IPS-18c (cell line): Measurements from ENCODE around the gene KCNJ1.

Experiments used
- H3K4me3 ChIP-seq: 2 replicates; pipeline ENCODE4 v1.7.0; 2013; ENCODE audit warnings: low read depth, mild to moderate bottlenecking, low read length, moderate library complexity; ENCODE audit not compliant: insufficient read depth
- H3K9me3 ChIP-seq: one replicate; pipeline ENCODE4 v1.6.1; 2013; ENCODE audit warnings: mild to moderate bottlenecking, low read length, moderate library complexity; ENCODE audit not compliant: control insufficient read depth, insufficient read depth

The KCNJ1 gene

GRCh38 chr11:128868841-128869671, 2.0 kb upstream of the KCNJ1 start:
- Histone ChIP-seq H3K9me3 (no peaks in the 10 kb centered on the region), H3K4me3 (no peak overlapping the region)

DNA sequence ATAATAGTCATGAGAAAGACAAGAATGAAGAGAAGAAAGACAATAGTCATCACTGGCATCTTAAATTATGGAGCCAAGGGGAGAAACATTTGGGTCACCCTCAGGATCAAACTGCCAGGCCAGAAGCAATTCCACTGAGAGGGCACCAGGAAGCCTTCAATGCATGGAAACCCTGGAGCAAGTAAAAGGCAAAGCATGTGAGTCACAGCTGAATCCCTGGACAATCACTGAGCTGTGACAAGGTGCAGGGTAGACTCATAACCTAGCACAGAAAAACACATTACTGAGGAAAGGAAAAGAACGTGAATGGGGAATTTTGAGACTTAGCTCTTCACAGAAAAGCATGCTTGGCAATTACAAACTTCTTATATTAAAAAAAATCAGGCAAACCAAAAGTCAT, 1.6 kb downstream of the KCNJ1 start:
- H3K4me3 ChIP-seq = no peak overlapping the region
- H3K9me3 ChIP-seq = no peaks in the 10 kb centered on the region

- Histone ChIP-seq H3K9me3 (no peaks in the 10 kb centered on the region), H3K4me3 (no peak overlapping the region)
Measured at GRCh38 chr11:128862908-128863660, 4.0 kb downstream of the KCNJ1 start.

DNA sequence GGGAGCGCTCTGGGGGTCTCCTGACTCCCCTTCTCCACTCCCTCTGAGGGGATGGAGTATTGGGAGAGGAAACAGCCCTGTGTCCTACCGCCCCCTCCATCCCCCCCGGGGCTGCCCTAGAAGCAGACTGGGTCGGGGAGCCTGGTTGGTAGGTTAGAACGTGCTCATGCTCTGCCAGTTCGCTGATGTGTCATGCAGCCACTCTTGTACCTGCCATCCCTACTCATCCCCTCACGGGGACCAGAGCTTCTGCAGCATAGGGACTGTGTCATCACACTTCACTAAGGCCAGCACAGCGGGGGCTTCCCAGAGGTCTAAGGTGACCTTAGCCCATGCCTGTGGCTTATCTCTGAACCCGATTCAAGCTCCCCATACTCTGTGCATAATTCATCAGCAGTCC, 4.7 kb downstream of the KCNJ1 start:
- H3K4me3 ChIP-seq = no peak overlapping the region
- H3K9me3 ChIP-seq = no peaks in the 10 kb centered on the region

DNA sequence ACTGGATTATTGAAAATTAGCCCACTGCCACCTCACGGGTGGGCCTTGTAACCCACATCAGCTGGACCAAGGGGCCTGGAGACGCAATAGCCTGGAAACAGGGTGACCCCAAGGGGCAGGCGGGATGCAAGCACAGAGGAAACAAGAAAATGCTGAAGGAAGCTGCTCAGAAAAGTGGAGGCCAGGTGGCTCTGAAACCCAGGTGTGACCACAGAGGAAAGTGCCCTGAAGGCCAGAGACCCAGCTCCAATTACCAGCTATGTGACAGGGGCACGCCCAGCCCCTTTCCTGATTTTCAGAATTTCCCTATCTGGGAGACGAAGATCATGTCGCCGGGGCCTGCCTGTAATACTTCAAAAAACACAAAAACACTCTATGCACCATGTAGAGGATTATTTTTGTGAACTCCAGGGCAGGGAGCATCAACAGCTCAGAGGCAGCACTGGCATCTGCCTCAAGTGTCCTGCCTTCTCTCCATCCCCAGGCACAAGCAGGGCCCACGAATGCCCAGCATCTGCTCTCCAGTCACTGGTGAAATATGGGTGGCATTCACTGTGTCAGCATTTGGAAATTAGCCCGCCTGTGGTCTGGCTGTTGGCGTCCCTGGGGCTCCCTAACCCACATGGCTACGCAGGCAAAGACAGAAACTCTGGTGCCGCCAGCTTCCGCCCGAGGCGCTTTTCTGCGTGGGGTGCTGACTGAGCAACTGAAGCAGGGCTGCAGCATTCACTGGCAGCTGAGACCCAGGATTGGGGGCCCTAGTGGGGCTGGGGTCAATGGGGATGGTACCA, 6.3 kb downstream of the KCNJ1 start:
- Histone ChIP-seq H3K4me3 (no peak overlapping the region), H3K9me3 (no peaks in the 10 kb centered on the region)

DNA sequence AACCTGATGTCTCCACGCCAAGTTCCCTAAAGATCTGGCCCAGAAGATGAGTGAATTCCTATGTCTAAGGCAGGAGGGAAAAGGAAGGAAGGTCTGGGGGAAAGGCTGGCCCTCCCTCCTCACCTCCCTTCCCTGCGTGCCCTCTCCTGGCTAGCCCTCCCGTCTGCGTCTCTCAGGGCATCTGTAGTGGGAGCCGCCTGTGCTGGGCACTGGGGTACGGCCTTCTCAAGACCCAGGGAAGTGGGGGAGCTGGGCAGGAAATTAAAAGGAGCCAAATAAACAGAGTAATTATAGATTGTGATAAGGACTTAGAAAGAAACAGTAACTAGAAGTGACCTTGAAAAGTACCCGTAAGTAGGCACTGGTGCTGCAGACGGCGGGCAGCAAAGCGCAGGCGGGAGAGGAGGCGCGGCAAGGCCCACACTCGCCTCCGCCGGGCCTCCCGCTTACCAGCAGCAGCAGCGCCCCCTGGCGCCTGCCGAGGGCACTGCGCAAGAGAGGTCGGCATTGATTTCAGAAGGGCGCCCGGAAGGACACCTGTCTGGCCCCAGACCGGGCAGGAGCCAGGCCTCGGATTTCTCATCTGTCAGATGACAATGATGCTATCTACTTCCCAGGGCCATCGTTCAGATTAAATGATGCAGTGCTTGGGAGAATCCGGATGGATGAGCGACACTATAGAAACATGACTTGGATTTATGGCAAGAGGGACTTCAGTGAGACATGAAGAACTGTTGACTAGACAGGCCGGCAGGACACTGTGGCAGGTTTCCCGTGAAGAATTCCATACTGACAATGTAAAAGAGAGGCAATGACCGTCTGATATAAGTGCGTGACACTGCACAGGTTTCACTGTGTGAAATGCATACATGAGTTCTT, 7.3 kb downstream of the KCNJ1 start:
- Histone ChIP-seq H3K4me3 (no peak overlapping the region), H3K9me3 (no peaks in the 10 kb centered on the region)

DNA sequence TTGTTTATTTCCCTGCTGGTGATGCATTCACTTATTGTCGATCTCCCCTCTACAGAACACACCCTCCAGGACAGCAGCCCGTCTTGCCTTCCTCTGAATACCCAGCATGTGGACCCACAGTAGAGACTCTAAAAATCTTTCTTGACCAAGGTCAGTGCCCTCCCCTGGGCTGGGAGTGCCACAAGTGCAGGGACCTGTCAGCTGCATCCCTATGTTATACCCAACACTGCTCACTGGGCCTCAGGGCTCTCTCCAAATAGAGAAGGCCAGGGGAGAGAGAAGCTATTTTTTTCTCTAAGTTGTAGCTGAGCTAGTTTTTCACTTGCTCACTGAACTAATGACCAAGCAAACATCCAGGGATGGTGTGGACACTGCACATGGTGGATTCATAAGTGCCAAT, 9.8 kb downstream of the KCNJ1 start:
- Histone ChIP-seq H3K9me3 (no peaks in the 10 kb centered on the region), H3K4me3 (no peak overlapping the region)

GRCh38 chr11:128856241-128856640, 10.9 kb downstream of the KCNJ1 start:
- no peak overlapping the region for H3K4me3 ChIP-seq
- no peaks in the 10 kb centered on the region for H3K9me3 ChIP-seq

DNA sequence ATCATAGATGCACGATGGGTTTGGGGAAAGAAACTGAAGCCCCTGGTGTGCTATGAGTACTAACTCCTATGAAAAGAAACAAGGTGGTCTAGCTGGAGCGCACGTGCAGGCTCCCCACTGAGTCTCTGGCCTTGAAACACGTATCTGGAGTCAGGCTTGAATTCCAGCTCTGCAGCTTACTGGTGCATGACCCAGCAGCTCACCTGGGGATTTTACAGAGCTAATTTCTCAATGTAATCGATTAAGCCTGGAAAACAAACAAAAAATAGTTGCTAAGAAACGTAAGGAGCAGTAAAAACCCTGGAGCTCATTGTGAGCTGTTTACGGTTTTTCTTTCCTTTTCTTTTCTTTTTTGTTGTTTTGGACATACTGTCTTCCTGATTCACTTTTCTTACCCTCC, 12.3 kb downstream of the KCNJ1 start:
- Histone ChIP-seq H3K4me3 (no peak overlapping the region), H3K9me3 (no peaks in the 10 kb centered on the region)

DNA sequence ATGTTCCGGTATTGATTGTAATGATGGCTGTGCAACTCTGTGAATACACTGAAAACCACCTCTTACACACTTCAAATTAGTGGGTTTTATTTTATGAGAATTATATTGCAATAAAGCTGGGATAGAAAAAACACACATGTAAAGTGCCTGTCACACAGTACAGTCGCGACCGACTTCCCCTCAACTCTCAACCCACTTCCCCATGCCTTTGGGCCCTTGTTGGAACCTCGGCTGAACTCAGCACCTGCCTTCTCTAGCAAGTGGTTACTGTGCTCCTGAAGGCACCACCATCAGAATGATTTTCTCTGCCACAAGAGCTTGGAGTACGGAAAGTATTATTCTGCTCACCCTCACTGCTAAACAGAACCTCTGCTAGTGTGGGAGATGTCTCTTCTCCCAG, 13.5 kb downstream of the KCNJ1 start:
- Histone ChIP-seq H3K4me3 (no peak overlapping the region), H3K9me3 (no peaks in the 10 kb centered on the region)

GRCh38 chr11:128852327-128853023, 14.6 kb downstream of the KCNJ1 start:
- Histone ChIP-seq H3K9me3 (no peaks in the 10 kb centered on the region), H3K4me3 (no peak overlapping the region)

DNA sequence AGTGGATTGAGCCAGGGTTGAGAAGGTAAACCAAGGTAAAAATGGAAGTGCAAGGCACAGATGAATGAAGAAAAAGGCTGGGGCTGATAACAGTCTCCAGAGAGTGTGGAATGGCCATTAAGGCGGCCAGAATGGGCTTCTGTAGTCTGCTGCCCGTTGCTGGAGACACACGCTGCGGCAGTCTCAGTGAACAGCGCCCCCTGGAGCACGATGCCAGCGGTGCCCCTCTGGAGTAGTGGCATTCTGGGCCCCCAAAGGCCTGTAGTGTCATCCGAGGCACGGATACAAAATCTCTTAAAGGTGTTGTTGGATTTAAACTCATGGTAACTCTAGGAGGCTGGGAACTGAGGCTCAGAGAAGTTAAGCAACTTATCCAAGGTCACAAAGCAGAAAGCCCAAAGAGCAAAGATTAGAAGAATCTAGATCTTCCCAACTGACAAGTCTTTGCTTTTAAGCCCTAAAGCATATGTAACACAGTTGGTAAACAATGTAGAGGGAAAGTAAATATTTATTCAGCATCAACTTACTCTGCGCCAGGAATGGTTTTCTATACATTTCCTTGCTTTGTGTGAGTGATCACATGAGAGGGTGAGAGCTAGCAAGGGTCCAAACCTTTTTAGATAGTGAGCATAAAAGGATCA, 18.2 kb downstream of the KCNJ1 start:
- Histone ChIP-seq H3K4me3 (no peak overlapping the region), H3K9me3 (no peaks in the 10 kb centered on the region)

GRCh38 chr11:128846985-128847384, 20.1 kb downstream of the KCNJ1 start:
- Histone ChIP-seq H3K4me3 (no peak overlapping the region), H3K9me3 (no peaks in the 10 kb centered on the region)

- no peaks in the 10 kb centered on the region for H3K9me3 ChIP-seq
- H3K4me3 ChIP-seq = no peak overlapping the region
Measured at GRCh38 chr11:128845334-128845780, 21.7 kb downstream of the KCNJ1 start.

GRCh38 chr11:128843198-128843785, 23.8 kb downstream of the KCNJ1 start:
- Histone ChIP-seq H3K9me3 (no peaks in the 10 kb centered on the region), H3K4me3 (no peak overlapping the region)
